K562 (cell line): ENCODE results near the gene RNF11. TPM values are rescaled to one million over a fixed set of nuclear protein-coding genes. Genes with fewer than 3 reads are reported as not detected.

Experiments used
- CBFA2T3 ChIP-seq: fragments of 450-650 bp; IDR thresholded peaks from 2 replicates; pipeline ENCODE4 v1.6.1; 2017
- CHD7 ChIP-seq: fragments of 200-600 bp; sonication (generic); IDR thresholded peaks from one replicate; pipeline ENCODE4 v1.6.1; 2012; ENCODE audit warnings: mild to moderate bottlenecking, low read depth, low read length, inconsistent platforms
- ESRRA ChIP-seq: fragments of 450-650 bp; IDR thresholded peaks from 2 replicates; pipeline ENCODE4 v1.6.1; 2014; ENCODE audit warnings: low read depth, mild to moderate bottlenecking, moderate library complexity, borderline replicate concordance
- FOXK2 ChIP-seq, 2 experiments: fragments of 450-650 bp; IDR thresholded peaks in 1 of 2; conservative IDR thresholded peaks in 1 of 2; 2 replicates each; pipeline ENCODE4 v1.6.1; 2016; ENCODE audit warnings: low read depth in 2 of 2, mild to moderate bottlenecking in 1 of 2
- FOXP1 ChIP-seq: sonication (generic); formaldehyde crosslinking; IDR thresholded peaks from 2 replicates; pipeline ENCODE4 v1.8.0; 2022; ENCODE audit warnings: mild to moderate bottlenecking, missing genetic modification reagents
- HNRNPL ChIP-seq: fragments of 200-400 bp; formaldehyde crosslinking; IDR thresholded peaks from 2 replicates; pipeline ENCODE4 v1.6.1; 2017; ENCODE audit warnings: low read depth, mild to moderate bottlenecking, low read length
- HNRNPLL ChIP-seq: fragments of 200-400 bp; formaldehyde crosslinking; IDR thresholded peaks from 2 replicates; pipeline ENCODE4 v1.6.1; 2017; ENCODE audit warnings: low read length, low read depth, mild to moderate bottlenecking; ENCODE audit not compliant: poor library complexity, severe bottlenecking
- IFI16 ChIP-seq: fragments of 250-450 bp; sonication (Bioruptor Pico); IDR thresholded peaks from 2 replicates; pipeline ENCODE4 v2.1.2; 2022; ENCODE audit warnings: mild to moderate bottlenecking, inconsistent platforms
- IRF9 ChIP-seq: fragments of 450-650 bp; IDR thresholded peaks from 2 replicates; pipeline ENCODE4 v1.6.1; 2016; ENCODE audit warnings: missing biosample characterization, missing genetic modification characterization
- SIN3B ChIP-seq: fragments of 450-650 bp; IDR thresholded peaks from 2 replicates; pipeline ENCODE4 v1.6.1; 2017; ENCODE audit warnings: low read depth, mild to moderate bottlenecking, moderate library complexity
- SMAD3 ChIP-seq: fragments of 450-650 bp; formaldehyde crosslinking; conservative IDR thresholded peaks from 2 replicates; pipeline ENCODE4 v1.4.0; 2020; ENCODE audit warnings: mild to moderate bottlenecking
- ZKSCAN8 ChIP-seq: fragments of 200-800 bp; sonication (Bioruptor generic); IDR thresholded peaks from 2 replicates; pipeline ENCODE4 v1.6.1; 2016; ENCODE audit warnings: missing genetic modification characterization, missing compliant biosample characterization
- ZNF589 ChIP-seq: fragments of 200-800 bp; sonication (Bioruptor generic); IDR thresholded peaks from 2 replicates; pipeline ENCODE4 v1.6.1; 2016; ENCODE audit warnings: low read depth, missing genetic modification characterization, missing compliant biosample characterization
- polyA plus RNA-seq, 8 experiments: library from polyadenylated mRNA; depleted of rRNA in 4 of 8; stranded (reverse) in 5 of 8; unstranded in 3 of 8; fragments of >200 nt; fragmentation: Nextera tagmentation in 2 of 8; fragmentation: Illumina TruSeq in 1 of 8; extraction: Ambion mirVana in 2 of 8; extraction: Trizol in 1 of 8; gene quantifications; 2 replicates each; pipeline versions ENCODE4 v1.2.1 to v1.2.3, GENCODE V29; 2011 to 2014; ENCODE audit warnings: inconsistent platforms in 1 of 8, missing spikeins in 1 of 8
- total RNA-seq, 7 experiments: library from RNA; depleted of rRNA in 6 of 7; stranded (reverse); fragments of >200 nt in 6 of 7; fragmentation: Illumina TruSeq in 2 of 7; extraction: Trizol in 2 of 7; gene quantifications; 2 replicates each; pipeline versions ENCODE4 v1.2.1 to v1.2.3, GENCODE V29; 2011 to 2021; ENCODE audit warnings: low replicate concordance in 1 of 7
- TF ChIP-seq, protein P1 (sequence below): sonication (generic); formaldehyde crosslinking; IDR thresholded peaks from 2 replicates; pipeline ENCODE4 v1.5.0; 2020; ENCODE audit warnings: missing genetic modification reagents

The RNF11 gene
- total and polyA plus RNA-seq, 9 of the 15 experiments (the other 6 are each of a cell fraction or from before 2014, with no cell fraction given) = 5.7 to 34.3 (median 23.1) TPM

- no peak for TF ChIP-seq SMAD3 (CRISPR knock-in tag)
- peak in 1 of 2 experiments; percentile 35; a peak in 2 of 4 replicates for TF ChIP-seq FOXK2 (conservative IDR thresholded peaks at IDR 0.05 in 1 of 2, IDR thresholded peaks at IDR 0.05 in 1 of 2; ENCODE audit: low read depth in 2 of 2)
- TF ChIP-seq HNRNPL = no peak
- TF ChIP-seq ZNF589 (CRISPR knock-in tag) = no peak
- peak; percentile 37; the same call in 1 of the 2 replicates for TF ChIP-seq ESRRA
- TF ChIP-seq ZKSCAN8 (CRISPR knock-in tag) = no peak
- peak; percentile 48 for TF ChIP-seq CBFA2T3
- TF ChIP-seq, protein P1, sequence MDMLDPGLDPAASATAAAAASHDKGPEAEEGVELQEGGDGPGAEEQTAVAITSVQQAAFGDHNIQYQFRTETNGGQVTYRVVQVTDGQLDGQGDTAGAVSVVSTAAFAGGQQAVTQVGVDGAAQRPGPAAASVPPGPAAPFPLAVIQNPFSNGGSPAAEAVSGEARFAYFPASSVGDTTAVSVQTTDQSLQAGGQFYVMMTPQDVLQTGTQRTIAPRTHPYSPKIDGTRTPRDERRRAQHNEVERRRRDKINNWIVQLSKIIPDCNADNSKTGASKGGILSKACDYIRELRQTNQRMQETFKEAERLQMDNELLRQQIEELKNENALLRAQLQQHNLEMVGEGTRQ = no peak
- TF ChIP-seq FOXP1 (CRISPR knock-in tag) = no peak
- no peak for TF ChIP-seq CHD7
- no peak for TF ChIP-seq IFI16 (CRISPR knock-in tag)
- no peak for TF ChIP-seq SIN3B
- peak; percentile 22 for TF ChIP-seq HNRNPLL
- no peak for TF ChIP-seq IRF9
Measured at GRCh38 chr1:51320967-51321923, 85.2 kb downstream of the RNF11 start (continued).
